ENCODE measurements around the gene PSMD1. TPM values are rescaled to one million over a fixed set of nuclear protein-coding genes. Genes with fewer than 3 reads are reported as not detected.
"Not testable (repeated sequence)": the region's sequence is repeated elsewhere in the genome, so short reads cannot be mapped to it uniquely, and the experiment has no call there.

The PSMD1 gene
- total RNA-seq, 1 donor from 2014 or later = 87.3 TPM

DNA sequence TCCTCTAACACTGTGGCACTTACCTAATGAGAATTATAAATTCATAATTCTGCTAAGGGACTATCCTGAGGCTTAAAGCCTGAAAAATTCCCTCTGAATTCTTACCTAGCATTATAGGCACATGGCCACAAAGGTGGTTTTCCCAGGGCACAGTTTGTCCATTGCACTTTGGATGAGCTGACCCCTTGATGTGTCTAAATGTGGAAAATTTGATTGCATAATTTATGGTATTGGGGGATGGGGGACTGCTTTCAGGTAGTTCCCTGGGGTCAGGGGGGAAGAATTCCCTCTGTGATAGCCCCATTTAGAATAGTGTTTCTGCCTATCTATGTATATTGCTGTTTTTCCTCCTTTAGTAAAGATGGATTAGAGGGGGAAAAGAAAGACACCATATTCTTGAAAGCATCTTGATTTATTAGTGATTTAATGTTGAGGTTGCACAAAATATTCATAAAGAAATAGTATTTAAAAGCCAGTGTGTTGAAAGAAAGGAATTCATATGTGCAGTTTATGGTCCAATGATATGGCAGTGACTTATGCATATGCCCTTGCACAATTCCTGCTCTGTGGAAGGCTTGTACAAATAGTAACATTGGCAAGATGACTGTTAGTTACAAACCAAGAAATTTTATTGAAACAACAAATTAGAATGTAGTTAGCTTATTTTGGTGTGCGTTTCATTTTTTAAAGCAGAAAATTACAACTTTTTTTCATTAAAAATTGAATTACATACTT, 76.9 kb downstream of the PSMD1 start:
- TF ChIP-seq, protein P1, sequence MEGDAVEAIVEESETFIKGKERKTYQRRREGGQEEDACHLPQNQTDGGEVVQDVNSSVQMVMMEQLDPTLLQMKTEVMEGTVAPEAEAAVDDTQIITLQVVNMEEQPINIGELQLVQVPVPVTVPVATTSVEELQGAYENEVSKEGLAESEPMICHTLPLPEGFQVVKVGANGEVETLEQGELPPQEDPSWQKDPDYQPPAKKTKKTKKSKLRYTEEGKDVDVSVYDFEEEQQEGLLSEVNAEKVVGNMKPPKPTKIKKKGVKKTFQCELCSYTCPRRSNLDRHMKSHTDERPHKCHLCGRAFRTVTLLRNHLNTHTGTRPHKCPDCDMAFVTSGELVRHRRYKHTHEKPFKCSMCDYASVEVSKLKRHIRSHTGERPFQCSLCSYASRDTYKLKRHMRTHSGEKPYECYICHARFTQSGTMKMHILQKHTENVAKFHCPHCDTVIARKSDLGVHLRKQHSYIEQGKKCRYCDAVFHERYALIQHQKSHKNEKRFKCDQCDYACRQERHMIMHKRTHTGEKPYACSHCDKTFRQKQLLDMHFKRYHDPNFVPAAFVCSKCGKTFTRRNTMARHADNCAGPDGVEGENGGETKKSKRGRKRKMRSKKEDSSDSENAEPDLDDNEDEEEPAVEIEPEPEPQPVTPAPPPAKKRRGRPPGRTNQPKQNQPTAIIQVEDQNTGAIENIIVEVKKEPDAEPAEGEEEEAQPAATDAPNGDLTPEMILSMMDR (conservative IDR thresholded peaks at IDR 0.05; ENCODE audit: low read depth, low read length) = no peak
- no peak for DNase-seq (ENCODE audit: low read depth)
- H3K4me3 ChIP-seq (ENCODE audit: low read depth, low read length) = no peak overlapping the region

DNA sequence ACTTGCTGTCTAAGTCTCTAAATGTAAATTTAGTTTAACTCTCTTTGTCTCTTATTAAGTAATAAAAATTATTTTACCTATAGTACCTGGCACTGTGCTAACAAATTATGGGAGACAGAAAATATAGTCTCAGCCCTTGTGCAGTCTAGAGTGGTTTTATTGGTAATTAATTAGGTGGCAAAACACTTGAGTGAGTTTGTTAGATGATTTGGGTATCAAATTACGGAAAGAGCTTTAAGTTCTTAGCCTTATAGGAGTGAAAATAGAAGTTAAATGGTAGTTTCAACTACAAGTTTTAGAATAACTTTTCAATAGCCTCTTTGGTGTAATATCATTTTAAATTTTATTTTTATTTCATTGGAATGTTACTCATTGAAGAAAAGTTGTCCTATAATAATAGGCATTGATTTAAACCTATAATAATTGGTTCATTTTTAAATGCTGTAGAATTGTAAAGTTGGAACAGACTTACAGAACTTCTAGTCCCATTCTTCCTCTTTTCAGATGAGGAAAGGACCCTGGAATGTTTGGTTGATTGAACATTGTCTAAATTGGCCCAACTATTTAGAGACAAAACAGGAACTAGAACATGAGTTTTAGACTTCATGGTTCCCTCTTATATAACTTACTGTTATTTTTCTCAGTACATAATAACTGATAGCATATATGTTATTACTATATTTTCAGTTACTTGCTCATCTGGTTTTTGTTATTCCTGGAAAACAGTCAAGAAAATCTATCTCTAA, 78.4 kb downstream of the PSMD1 start:
- no peak for DNase-seq (ENCODE audit: low read depth)
- no peak overlapping the region for H3K4me3 ChIP-seq (ENCODE audit: low read depth, low read length)
- TF ChIP-seq, protein P1 (conservative IDR thresholded peaks at IDR 0.05; ENCODE audit: low read depth, low read length) = no peak

DNA sequence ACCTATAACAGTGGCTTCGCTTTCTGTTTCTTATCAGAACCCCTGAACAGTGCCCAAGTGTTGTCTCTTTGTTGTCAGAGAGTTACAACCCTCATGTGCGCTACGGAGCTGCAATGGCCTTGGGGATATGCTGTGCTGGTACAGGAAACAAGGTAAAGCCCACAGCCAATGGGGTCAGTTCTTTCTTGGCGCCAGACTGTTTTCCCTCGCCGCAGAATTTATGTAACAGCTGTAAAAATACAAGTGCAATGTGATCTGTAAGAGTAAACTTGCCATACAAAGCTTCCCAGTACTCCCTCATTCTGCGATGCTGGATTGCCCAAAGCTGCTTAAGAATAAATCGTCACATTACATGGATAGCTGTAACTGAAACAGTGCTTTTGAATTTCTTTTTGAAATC, 82.0 kb downstream of the PSMD1 start:
- TF ChIP-seq, protein P1 (conservative IDR thresholded peaks at IDR 0.05; ENCODE audit: low read depth, low read length) = no peak
- no peak overlapping the region for H3K4me3 ChIP-seq (ENCODE audit: low read depth, low read length)
- no peak for DNase-seq (ENCODE audit: low read depth)

DNA sequence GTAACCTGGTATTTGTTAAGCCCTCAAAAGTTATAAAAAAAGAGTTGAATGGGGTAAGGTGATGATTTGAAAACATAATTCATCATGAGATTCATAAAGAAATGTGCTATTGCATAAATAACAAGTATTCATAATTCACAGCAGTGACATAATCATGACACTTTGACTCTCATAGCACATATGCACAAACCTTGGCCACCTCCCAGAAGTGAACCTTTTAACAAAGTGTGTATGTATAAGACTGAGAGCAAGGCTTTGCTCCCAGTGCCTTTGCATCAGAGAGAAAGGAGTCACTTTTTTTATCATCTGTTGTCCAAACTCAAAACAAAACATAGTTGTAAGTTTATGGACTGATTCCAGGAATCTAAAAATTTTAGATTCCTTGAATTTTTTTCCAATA, 83.1 kb downstream of the PSMD1 start:
- TF ChIP-seq, protein P1 (conservative IDR thresholded peaks at IDR 0.05; ENCODE audit: low read depth, low read length) = no peak
- DNase-seq (ENCODE audit: low read depth) = no peak
- no peak overlapping the region for H3K4me3 ChIP-seq (ENCODE audit: low read depth, low read length)

DNA sequence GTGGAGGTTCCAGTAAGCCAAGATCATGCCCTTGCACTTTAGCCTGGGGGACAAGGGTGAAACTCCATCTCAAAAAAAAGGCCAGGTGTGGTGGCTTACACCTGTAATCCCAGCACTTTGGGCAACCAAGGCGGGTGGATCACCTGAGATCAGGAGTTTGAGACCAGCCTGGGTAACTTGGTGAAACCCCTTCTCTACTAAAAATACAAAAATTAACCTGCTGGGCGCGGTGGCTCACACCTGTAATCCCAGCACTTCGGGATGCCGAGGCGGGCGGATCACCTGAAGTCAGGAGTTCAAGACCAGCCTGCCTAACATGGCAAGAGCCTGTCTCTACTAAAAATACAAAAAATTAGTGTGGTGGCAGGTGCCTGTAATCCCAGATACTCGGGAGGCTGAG, 84.1 kb downstream of the PSMD1 start:
- H3K4me3 ChIP-seq (ENCODE audit: low read depth, low read length); DNase-seq (ENCODE audit: low read depth): not testable (repeated sequence)

DNA sequence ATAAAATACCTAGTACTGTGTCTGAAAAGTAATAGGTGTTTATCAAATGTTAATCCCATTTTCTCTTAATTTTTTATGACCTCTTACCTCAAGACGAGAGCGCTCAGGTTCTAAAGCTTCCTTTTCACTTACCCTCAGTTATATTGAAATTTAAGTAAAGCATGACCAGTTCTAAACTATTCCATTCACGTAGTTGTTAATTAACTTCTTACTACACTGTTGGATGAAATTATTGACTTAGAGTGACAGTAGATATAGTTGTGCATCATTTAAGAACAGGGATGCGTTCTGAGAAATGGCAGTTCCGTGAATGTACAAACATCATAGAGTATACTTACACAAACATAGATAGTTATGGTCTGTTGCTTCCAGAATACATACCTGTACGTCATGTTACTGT, 88.2 kb downstream of the PSMD1 start:
- H3K4me3 ChIP-seq (ENCODE audit: low read depth, low read length) = no peak overlapping the region
- peak; percentile 35 for DNase-seq (ENCODE audit: low read depth)
- TF ChIP-seq, protein P1 (conservative IDR thresholded peaks at IDR 0.05; ENCODE audit: low read depth, low read length) = no peak

DNA sequence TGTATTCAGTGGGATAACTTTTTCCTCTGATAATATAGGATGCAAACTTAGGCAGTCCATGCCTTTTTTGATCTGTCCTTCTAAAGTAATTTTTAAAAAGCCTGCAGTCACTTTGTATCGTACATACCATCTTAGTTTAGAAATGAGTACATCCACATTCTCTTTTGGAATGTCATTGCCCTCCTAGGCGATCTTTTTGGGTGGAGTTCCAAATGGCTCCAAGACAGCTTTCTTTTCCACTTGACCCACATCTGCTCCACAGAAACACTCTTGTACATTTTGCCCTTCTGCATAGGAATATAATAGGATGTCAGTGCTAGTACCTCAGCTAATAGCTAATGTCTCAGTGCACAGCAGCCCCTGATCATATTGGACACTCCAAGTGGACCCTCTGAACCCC, 90.0 kb downstream of the PSMD1 start:
- H3K4me3 ChIP-seq (ENCODE audit: low read depth, low read length) = no peak overlapping the region
- TF ChIP-seq, protein P1 (conservative IDR thresholded peaks at IDR 0.05; ENCODE audit: low read depth, low read length) = no peak
- no peak for DNase-seq (ENCODE audit: low read depth)

All from epithelial cell of proximal tubule (primary cell).